ENCODE measurements around the gene REXO1. TPM values are rescaled to one million over a fixed set of nuclear protein-coding genes. Genes with fewer than 3 reads are reported as not detected.

Gene REXO1
- total RNA-seq, 1 donor from 2014 or later = 69.6 TPM

GRCh38 chr19:1839658-1840540 lies 8.4 kb downstream of the REXO1 start:
- intact Hi-C loops (cut with micrococcal nuclease) = no loop called here
- no peak for TF ChIP-seq CTCF (IDR thresholded peaks at IDR 0.05)
- H3K36me3 Mint-ChIP-seq (ENCODE audit: low read depth) = peaks cover 17% of the 10 kb centered on the region

GRCh38 chr19:1837625-1838105 lies 10.6 kb downstream of the REXO1 start:
- ATAC-seq (ENCODE audit: low read depth) (peak; percentile 86), DNase-seq (peak; percentile 67)
- ChIA-PET CTCF (interaction anchor here (1.5 kb wide), 1 partner anchor 11 kb away, joined by 5 read pairs; no protein-coding TSS in a partner anchor), POLR2A (interaction anchor here (0.9 to 1.0 kb wide), 2 partner anchors 11 to 20 kb away, joined by 4 to 6 read pairs; partner anchors contain the start of gene REXO1)
- no peak overlapping the region for H3K4me3 Mint-ChIP-seq
- H3K27ac Mint-ChIP-seq = no peak overlapping the region
- peaks cover 46% of the 10 kb centered on the region for H3K4me1 Mint-ChIP-seq
- TF ChIP-seq CTCF (IDR thresholded peaks at IDR 0.05) = peak; percentile 85
- intact Hi-C loops (cut with micrococcal nuclease) = no loop called here
- no peaks in the 10 kb centered on the region for H3K27me3 Mint-ChIP-seq
- no peaks in the 10 kb centered on the region for H3K9me3 Mint-ChIP-seq
- H3K36me3 Mint-ChIP-seq (ENCODE audit: low read depth) = peaks cover 17% of the 10 kb centered on the region

More at GRCh38 chr19:1839658-1840540, 8.4 kb downstream of the REXO1 start:
- no peaks in the 10 kb centered on the region for H3K27me3 Mint-ChIP-seq
- DNase-seq = no peak
- H3K9me3 Mint-ChIP-seq = no peaks in the 10 kb centered on the region
- ChIA-PET CTCF (interaction anchor here (1.5 kb wide), 1 partner anchor 14 kb away, joined by 6 read pairs; no protein-coding TSS in a partner anchor), POLR2A (interaction anchor here (0.5 kb wide), 1 partner anchor 177 kb away, joined by 10 read pairs; no protein-coding TSS in a partner anchor)
- no peak overlapping the region for H3K4me3 Mint-ChIP-seq
- no peak for ATAC-seq (ENCODE audit: low read depth)
- H3K4me1 Mint-ChIP-seq = peaks cover 58% of the 10 kb centered on the region
- H3K27ac Mint-ChIP-seq = no peak overlapping the region

GRCh38 chr19:1837222-1837565 lies 11.1 kb downstream of the REXO1 start:
- no peak for ATAC-seq (ENCODE audit: low read depth)
- no peak for TF ChIP-seq CTCF (IDR thresholded peaks at IDR 0.05)
- intact Hi-C loops (cut with micrococcal nuclease) = no loop called here
- POLR2A ChIA-PET = interaction anchor here (0.9 to 1.0 kb wide), 2 partner anchors 12 to 20 kb away, joined by 4 to 6 read pairs; partner anchors contain the start of gene REXO1
- CTCF ChIA-PET = interaction anchor here (1.5 kb wide), 1 partner anchor 11 kb away, joined by 5 read pairs; no protein-coding TSS in a partner anchor
- Mint-ChIP-seq H3K27me3 (no peaks in the 10 kb centered on the region), H3K27ac (no peak overlapping the region), H3K4me1 (peaks cover 43% of the 10 kb centered on the region), H3K4me3 (no peak overlapping the region), H3K9me3 (no peaks in the 10 kb centered on the region), H3K36me3 (ENCODE audit: low read depth) (peaks cover 14% of the 10 kb centered on the region)
- no peak for DNase-seq

GRCh38 chr19:1836458-1837221 lies 11.6 kb downstream of the REXO1 start:
- DNase-seq (no peak), ATAC-seq (ENCODE audit: low read depth) (no peak)
- Mint-ChIP-seq H3K4me1 (peaks cover 37% of the 10 kb centered on the region), H3K36me3 (ENCODE audit: low read depth) (peaks cover 16% of the 10 kb centered on the region), H3K27ac (no peak overlapping the region), H3K4me3 (no peak overlapping the region), H3K27me3 (no peaks in the 10 kb centered on the region), H3K9me3 (no peaks in the 10 kb centered on the region)
- ChIA-PET CTCF (interaction anchor here (1.5 to 1.8 kb wide), 2 partner anchors 10 to 11 kb away, joined by 5 to 7 read pairs; no protein-coding TSS in a partner anchor), POLR2A (interaction anchor here (0.5 kb wide), 1 partner anchor 185 kb away, joined by 3 read pairs; no protein-coding TSS in a partner anchor)
- no peak for TF ChIP-seq CTCF (IDR thresholded peaks at IDR 0.05)
- intact Hi-C loops (cut with micrococcal nuclease) = no loop called here
